GM12878 (cell line): ENCODE data around the gene DSPP. TPM values are rescaled to one million over a fixed set of nuclear protein-coding genes. Genes with fewer than 3 reads are reported as not detected.

Experiments
- ATAC-seq: fragments of 200-7000 bp; cut with Tn5 transposase; 3 replicates; pipeline ENCODE4 v1.9.1; 2020; ENCODE audit warnings: mild to moderate bottlenecking, moderate library complexity
- BruUV-seq: library from RNA; stranded (reverse); fragments of 400-500 nt; replicated peaks from 2 replicates; lab custom pipeline; 2021; lab: Mats Ljungman, UMichigan
- CTCF ChIA-PET: fragments of 300-600 bp; sonication (Branson Sonifier 250); formaldehyde crosslinking; extraction: SDS; loops from one replicate; lab custom pipeline; 2021; ENCODE audit warnings: inconsistent platforms; lab: Yijun Ruan, JAX
- POLR2A ChIA-PET: fragments of 350-600 bp; formaldehyde crosslinking; extraction: SDS; loops from one replicate; lab custom pipeline; 2021; ENCODE audit warnings: inconsistent platforms; lab: Charles Lee
- RAD21 ChIA-PET: fragments of 300-600 bp; sonication (Branson Sonifier 250); formaldehyde crosslinking; loops from one replicate; lab custom pipeline; 2023; ENCODE audit warnings: antibody characterized with exemption; ENCODE audit not compliant: unreplicated experiment; lab: Charles Lee
- SMC1A ChIA-PET: fragments of 300-600 bp; sonication (Branson Sonifier 250); formaldehyde crosslinking; loops from one replicate; lab custom pipeline; 2023; ENCODE audit not compliant: unreplicated experiment, uncharacterized antibody; lab: Charles Lee
- DNase-seq: peaks from one replicate; pipeline ENCODE4 v3.0.0-alpha.2; 2011; ENCODE audit warnings: low read depth, low spot score
- FAIRE-seq: peaks from 3 replicates; lab custom pipeline; 2011; peaks lifted over from hg19 to GRCh38; lab: Jason Lieb, UNC
- H2AFZ ChIP-seq: 2 replicates; pipeline ENCODE4 v1.6.0; 2011; ENCODE audit warnings: low read depth, low read length, control low read depth; ENCODE audit not compliant: control insufficient read depth
- H3K27ac ChIP-seq: 2 replicates; pipeline ENCODE4 v1.5.1; 2011; ENCODE audit warnings: control low read depth; ENCODE audit not compliant: control insufficient read depth, insufficient read depth
- H3K27me3 ChIP-seq, 2 experiments: replicated peaks in 1 of 2; 2 replicates each; pipeline versions ENCODE4 v1.6.0 to v1.6.1; 2011; ENCODE audit warnings: low read length in 1 of 2; ENCODE audit not compliant: control insufficient read depth in 2 of 2, insufficient read depth in 2 of 2
- H3K36me3 ChIP-seq, 2 experiments: 2 replicates each; pipeline ENCODE4 v1.5.1; 2011; ENCODE audit warnings: low read length in 1 of 2; ENCODE audit not compliant: control insufficient read depth in 2 of 2, insufficient read depth in 2 of 2
- H3K4me1 ChIP-seq: 2 replicates; pipeline ENCODE4 v1.6.1; 2011; ENCODE audit warnings: mild to moderate bottlenecking, low read length, moderate library complexity, mixed read lengths; ENCODE audit not compliant: control insufficient read depth, insufficient read depth
- H3K4me2 ChIP-seq: 2 replicates; pipeline ENCODE4 v1.6.0; 2011; ENCODE audit warnings: control low read depth; ENCODE audit not compliant: control insufficient read depth, insufficient read depth
- H3K4me3 ChIP-seq: fragments of 200-600 bp; sonication (generic); 2 replicates; pipeline ENCODE4 v1.5.1; 2016
- H3K79me2 ChIP-seq: 2 replicates; pipeline ENCODE4 v1.6.0; 2011; ENCODE audit warnings: low read length; ENCODE audit not compliant: control insufficient read depth, insufficient read depth
- H3K9ac ChIP-seq: 2 replicates; pipeline ENCODE4 v1.8.0; 2011; ENCODE audit warnings: low read length, control low read depth, mixed read lengths; ENCODE audit not compliant: control insufficient read depth, insufficient read depth
- H3K9me3 ChIP-seq: replicated peaks from 3 replicates; pipeline ENCODE4 v1.5.1; 2011; ENCODE audit warnings: mild to moderate bottlenecking, low read length; ENCODE audit not compliant: control insufficient read depth, insufficient read depth
- H4K20me1 ChIP-seq: 2 replicates; pipeline ENCODE4 v1.6.0; 2011; ENCODE audit not compliant: control insufficient read depth, insufficient read depth
- CHD1 ChIP-seq: IDR thresholded peaks from 2 replicates; pipeline ENCODE4 v1.6.1; 2012; ENCODE audit warnings: low read depth, low read length, improper control_type of control experiment
- CREB1 ChIP-seq: IDR thresholded peaks from 2 replicates; pipeline ENCODE4 v1.6.1; 2012; ENCODE audit warnings: low read depth, mild to moderate bottlenecking, inconsistent platforms
- EP300 ChIP-seq, 2 experiments: fragments of 150-350 bp in 1 of 2; IDR thresholded peaks; 2 replicates each; pipeline ENCODE4 v1.6.1; 2011 to 2012; ENCODE audit warnings: low read depth in 2 of 2, low read length in 2 of 2, borderline replicate concordance in 1 of 2, improper control_type of control experiment in 1 of 2, inconsistent platforms in 1 of 2; ENCODE audit not compliant: control insufficient read depth in 1 of 2
- FOS ChIP-seq: IDR thresholded peaks from 3 replicates; pipeline ENCODE4 v1.6.1; 2011; ENCODE audit warnings: borderline replicate concordance; ENCODE audit not compliant: insufficient read length; ENCODE audit errors: extremely low read depth
- IKZF1 ChIP-seq: fragments of 450-650 bp; conservative IDR thresholded peaks from 2 replicates; pipeline ENCODE4 v1.6.1; 2017; ENCODE audit warnings: antibody characterized with exemption, mild to moderate bottlenecking
- LARP7 ChIP-seq: fragments of 450-650 bp; IDR thresholded peaks from 2 replicates; pipeline ENCODE4 v1.6.1; 2017; ENCODE audit warnings: mild to moderate bottlenecking
- MYB ChIP-seq: fragments of 150-350 bp; IDR thresholded peaks from 2 replicates; pipeline ENCODE4 v1.6.1; 2014; ENCODE audit warnings: mild to moderate bottlenecking, low read depth, low read length, borderline replicate concordance
- NFIC ChIP-seq: IDR thresholded peaks from 2 replicates; pipeline ENCODE4 v1.6.1; 2012; ENCODE audit warnings: low read depth, mild to moderate bottlenecking, inconsistent platforms, low read length, moderate library complexity
- NRF1 ChIP-seq: conservative IDR thresholded peaks from 2 replicates; pipeline ENCODE4 v1.6.1; 2011; ENCODE audit warnings: mild to moderate bottlenecking, low read depth, low read length, improper control_type of control experiment
- SIX5 ChIP-seq: IDR thresholded peaks from 2 replicates; pipeline ENCODE4 v1.6.1; 2011; ENCODE audit warnings: mild to moderate bottlenecking, low read depth, low read length, moderate library complexity; ENCODE audit not compliant: severe bottlenecking
- SMAD1 ChIP-seq: fragments of 450-650 bp; IDR thresholded peaks from 2 replicates; pipeline ENCODE4 v1.6.1; 2018; ENCODE audit warnings: mild to moderate bottlenecking, low read depth; ENCODE audit not compliant: partially characterized antibody
- SMC3 ChIP-seq: IDR thresholded peaks from 2 replicates; pipeline ENCODE4 v1.6.1; 2011; ENCODE audit warnings: low read length, improper control_type of control experiment, borderline replicate concordance
- ZNF384 ChIP-seq: IDR thresholded peaks from 2 replicates; pipeline ENCODE4 v1.6.1; 2012; ENCODE audit warnings: low read depth, mild to moderate bottlenecking, low read length, improper control_type of control experiment, borderline replicate concordance
- ZZZ3 ChIP-seq: IDR thresholded peaks from 2 replicates; pipeline ENCODE4 v1.6.1; 2011; ENCODE audit warnings: low read depth; ENCODE audit not compliant: control insufficient read depth, insufficient read length
- WGBS: methylation state at CpG from one replicate; pipeline ENCODE4 v1.1.6; 2016; ENCODE audit warnings: low lambda C conversion rate; ENCODE audit not compliant: insufficient replicate concordance, insufficient coverage; ENCODE audit errors: missing lambda C conversion rate; 5-methylcytosine and 5-hydroxymethylcytosine counted together
- in situ Hi-C: fragments of 300-500 bp; cut with MboI; formaldehyde crosslinking; loops from 9 replicates; pipeline ENCODE4 v1.14.3; 2018; ENCODE audit warnings: mixed read lengths
- intact Hi-C: fragments of 100-400 bp; cut with micrococcal nuclease; formaldehyde crosslinking; loops from one replicate; pipeline ENCODE4 v1.14.2; 2022; ENCODE audit not compliant: unreplicated experiment
- polyA plus RNA-seq, 11 experiments: library from polyadenylated mRNA; depleted of rRNA in 4 of 11; unstranded in 6 of 11; stranded (reverse) in 5 of 11; fragments of >200 nt; fragmentation: Nextera tagmentation in 4 of 11; fragmentation: Illumina TruSeq in 1 of 11; extraction: Ambion mirVana in 4 of 11; extraction: Trizol in 1 of 11; gene quantifications; 1 replicate in 1 of 11; 2 replicates in 10 of 11; pipeline versions ENCODE4 v1.2.1 to v1.2.3, GENCODE V29; 2011 to 2016; ENCODE audit warnings: inconsistent platforms in 2 of 11, missing spikeins in 2 of 11, low read depth in 1 of 11
- total RNA-seq, 4 experiments: library from RNA; depleted of rRNA in 3 of 4; stranded (reverse); fragments of >200 nt in 3 of 4; fragmentation: Illumina TruSeq in 1 of 4; extraction: Trizol in 1 of 4; gene quantifications; 2 replicates each; pipeline versions ENCODE4 v1.2.1 to v1.2.3, GENCODE V29; 2013 to 2021
- TF ChIP-seq, protein P1 (sequence below): fragments of 450-650 bp; IDR thresholded peaks from 2 replicates; pipeline ENCODE4 v1.6.1; 2018; ENCODE audit warnings: borderline replicate concordance, mild to moderate bottlenecking; ENCODE audit not compliant: partially characterized antibody
- TF ChIP-seq, protein P2 (sequence below): fragments of 450-650 bp; IDR thresholded peaks from 2 replicates; pipeline ENCODE4 v1.6.1; 2018; ENCODE audit warnings: mild to moderate bottlenecking, low read depth, moderate library complexity; ENCODE audit not compliant: partially characterized antibody
- TF ChIP-seq, protein P3 (sequence below): fragments of 450-650 bp; IDR thresholded peaks from 2 replicates; pipeline ENCODE4 v1.6.1; 2017; ENCODE audit warnings: mild to moderate bottlenecking, low read depth, inconsistent platforms; ENCODE audit not compliant: poor library complexity, severe bottlenecking

DSPP gene
- total and polyA plus RNA-seq, 10 of the 15 experiments (the other 5 are each of a cell fraction or from before 2014, with no cell fraction given): not detected

DNA sequence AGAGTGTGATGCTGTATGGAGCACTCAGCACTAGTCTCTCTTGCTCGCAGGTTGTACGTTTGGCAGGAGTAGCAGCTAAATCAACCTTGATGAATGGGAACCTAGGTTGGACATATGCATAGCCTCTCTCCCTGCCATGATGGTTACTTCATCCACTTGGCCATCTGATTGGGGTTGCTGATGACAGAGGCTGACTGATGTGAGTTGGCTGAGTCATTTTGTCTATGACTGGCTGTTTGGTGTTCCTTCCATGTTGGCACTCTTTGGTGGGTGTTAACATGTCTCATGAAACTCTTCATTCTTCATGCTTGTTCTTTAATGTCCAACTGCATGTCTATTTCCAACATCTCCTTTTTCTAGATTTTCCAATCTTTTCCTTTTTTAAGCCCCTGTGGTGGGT is 47.5 kb upstream of the DSPP start:
- SMC1A ChIA-PET: interaction anchor here (1.1 kb wide), 1 partner anchor 94 kb away, joined by 3 read pairs; no protein-coding TSS in a partner anchor
- H4K20me1 ChIP-seq: no peaks in the 10 kb centered on the region
- H3K79me2 ChIP-seq: no peaks in the 10 kb centered on the region
- no peaks in the 10 kb centered on the region for H3K4me1 ChIP-seq
- no peak overlapping the region for H3K9ac ChIP-seq
- no peak overlapping the region for H2AFZ ChIP-seq
- POLR2A ChIA-PET: no interaction called here
- no peak overlapping the region for H3K27ac ChIP-seq
- ATAC-seq (no peak), DNase-seq (no peak), FAIRE-seq (no peak)
- no peak overlapping the region for H3K4me3 ChIP-seq
- H3K9me3 ChIP-seq: no peaks in the 10 kb centered on the region
- in situ Hi-C loops (no loop called here), intact Hi-C loops (no loop called here)
- BruUV-seq: no TSS peak
- 90% methylated on average over 2 of the region's 2 CpGs for WGBS
- no peaks in the 10 kb centered on the region for H3K27me3 ChIP-seq
- RAD21 ChIA-PET: no interaction called here
- H3K36me3 ChIP-seq: no peaks in the 10 kb centered on the region
- TF ChIP-seq NRF1: no peak
- TF ChIP-seq, protein P1, sequence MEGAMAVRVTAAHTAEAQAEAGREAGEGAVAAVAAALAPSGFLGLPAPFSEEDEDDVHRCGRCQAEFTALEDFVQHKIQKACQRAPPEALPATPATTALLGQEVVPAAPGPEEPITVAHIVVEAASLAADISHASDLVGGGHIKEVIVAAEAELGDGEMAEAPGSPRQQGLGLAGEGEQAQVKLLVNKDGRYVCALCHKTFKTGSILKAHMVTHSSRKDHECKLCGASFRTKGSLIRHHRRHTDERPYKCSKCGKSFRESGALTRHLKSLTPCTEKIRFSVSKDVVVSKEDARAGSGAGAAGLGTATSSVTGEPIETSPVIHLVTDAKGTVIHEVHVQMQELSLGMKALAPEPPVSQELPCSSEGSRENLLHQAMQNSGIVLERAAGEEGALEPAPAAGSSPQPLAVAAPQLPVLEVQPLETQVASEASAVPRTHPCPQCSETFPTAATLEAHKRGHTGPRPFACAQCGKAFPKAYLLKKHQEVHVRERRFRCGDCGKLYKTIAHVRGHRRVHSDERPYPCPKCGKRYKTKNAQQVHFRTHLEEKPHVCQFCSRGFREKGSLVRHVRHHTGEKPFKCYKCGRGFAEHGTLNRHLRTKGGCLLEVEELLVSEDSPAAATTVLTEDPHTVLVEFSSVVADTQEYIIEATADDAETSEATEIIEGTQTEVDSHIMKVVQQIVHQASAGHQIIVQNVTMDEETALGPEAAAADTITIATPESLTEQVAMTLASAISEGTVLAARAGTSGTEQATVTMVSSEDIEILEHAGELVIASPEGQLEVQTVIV: no peak
- TF ChIP-seq SMAD1: no peak
- TF ChIP-seq IKZF1: no peak
- TF ChIP-seq LARP7: no peak
- no peak for TF ChIP-seq ZZZ3
- TF ChIP-seq, protein P2, sequence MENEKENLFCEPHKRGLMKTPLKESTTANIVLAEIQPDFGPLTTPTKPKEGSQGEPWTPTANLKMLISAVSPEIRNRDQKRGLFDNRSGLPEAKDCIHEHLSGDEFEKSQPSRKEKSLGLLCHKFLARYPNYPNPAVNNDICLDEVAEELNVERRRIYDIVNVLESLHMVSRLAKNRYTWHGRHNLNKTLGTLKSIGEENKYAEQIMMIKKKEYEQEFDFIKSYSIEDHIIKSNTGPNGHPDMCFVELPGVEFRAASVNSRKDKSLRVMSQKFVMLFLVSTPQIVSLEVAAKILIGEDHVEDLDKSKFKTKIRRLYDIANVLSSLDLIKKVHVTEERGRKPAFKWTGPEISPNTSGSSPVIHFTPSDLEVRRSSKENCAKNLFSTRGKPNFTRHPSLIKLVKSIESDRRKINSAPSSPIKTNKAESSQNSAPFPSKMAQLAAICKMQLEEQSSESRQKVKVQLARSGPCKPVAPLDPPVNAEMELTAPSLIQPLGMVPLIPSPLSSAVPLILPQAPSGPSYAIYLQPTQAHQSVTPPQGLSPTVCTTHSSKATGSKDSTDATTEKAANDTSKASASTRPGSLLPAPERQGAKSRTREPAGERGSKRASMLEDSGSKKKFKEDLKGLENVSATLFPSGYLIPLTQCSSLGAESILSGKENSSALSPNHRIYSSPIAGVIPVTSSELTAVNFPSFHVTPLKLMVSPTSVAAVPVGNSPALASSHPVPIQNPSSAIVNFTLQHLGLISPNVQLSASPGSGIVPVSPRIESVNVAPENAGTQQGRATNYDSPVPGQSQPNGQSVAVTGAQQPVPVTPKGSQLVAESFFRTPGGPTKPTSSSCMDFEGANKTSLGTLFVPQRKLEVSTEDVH: no peak
- TF ChIP-seq, protein P3, sequence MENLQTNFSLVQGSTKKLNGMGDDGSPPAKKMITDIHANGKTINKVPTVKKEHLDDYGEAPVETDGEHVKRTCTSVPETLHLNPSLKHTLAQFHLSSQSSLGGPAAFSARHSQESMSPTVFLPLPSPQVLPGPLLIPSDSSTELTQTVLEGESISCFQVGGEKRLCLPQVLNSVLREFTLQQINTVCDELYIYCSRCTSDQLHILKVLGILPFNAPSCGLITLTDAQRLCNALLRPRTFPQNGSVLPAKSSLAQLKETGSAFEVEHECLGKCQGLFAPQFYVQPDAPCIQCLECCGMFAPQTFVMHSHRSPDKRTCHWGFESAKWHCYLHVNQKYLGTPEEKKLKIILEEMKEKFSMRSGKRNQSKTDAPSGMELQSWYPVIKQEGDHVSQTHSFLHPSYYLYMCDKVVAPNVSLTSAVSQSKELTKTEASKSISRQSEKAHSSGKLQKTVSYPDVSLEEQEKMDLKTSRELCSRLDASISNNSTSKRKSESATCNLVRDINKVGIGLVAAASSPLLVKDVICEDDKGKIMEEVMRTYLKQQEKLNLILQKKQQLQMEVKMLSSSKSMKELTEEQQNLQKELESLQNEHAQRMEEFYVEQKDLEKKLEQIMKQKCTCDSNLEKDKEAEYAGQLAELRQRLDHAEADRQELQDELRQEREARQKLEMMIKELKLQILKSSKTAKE: no peak
- TF ChIP-seq SIX5: no peak
- TF ChIP-seq MYB: no peak
- TF ChIP-seq FOS: no peak
- no peak for TF ChIP-seq CREB1
- TF ChIP-seq SMC3: no peak
- TF ChIP-seq EP300 (IDR thresholded peaks at IDR 0.05; ENCODE audit: borderline replicate concordance in 1 of 2, control insufficient read depth in 1 of 2, low read depth in 2 of 2, low read length in 2 of 2): no peak
- TF ChIP-seq CHD1: no peak
- TF ChIP-seq NFIC: no peak
- no peak for TF ChIP-seq ZNF384
- H3K4me2 ChIP-seq: no peak overlapping the region
- CTCF ChIA-PET: no interaction called here
